K562 (cell line): ENCODE measurements around the gene CCL24. TPM values are rescaled to one million over a fixed set of nuclear protein-coding genes. Genes with fewer than 3 reads are reported as not detected.

Experiments
- ADNP ChIP-seq: fragments of 200-800 bp; sonication (Bioruptor generic); IDR thresholded peaks from 2 replicates; pipeline ENCODE4 v1.6.1; 2016; ENCODE audit warnings: missing genetic modification characterization, missing compliant biosample characterization
- BMI1 ChIP-seq: fragments of 150-350 bp; IDR thresholded peaks from 2 replicates; pipeline ENCODE4 v1.6.1; 2014; ENCODE audit warnings: low read length
- CXXC5 ChIP-seq: fragments of 250-450 bp; sonication (Bioruptor Pico); IDR thresholded peaks from 2 replicates; pipeline ENCODE4 v1.8.0; 2022; ENCODE audit warnings: inconsistent platforms, mild to moderate bottlenecking, moderate library complexity
- EWSR1 ChIP-seq: fragments of 450-650 bp; IDR thresholded peaks from 2 replicates; pipeline ENCODE4 v1.6.1; 2018; ENCODE audit warnings: borderline replicate concordance, mild to moderate bottlenecking, low read depth, moderate library complexity; ENCODE audit not compliant: partially characterized antibody
- POLR2AphosphoS2 ChIP-seq: IDR thresholded peaks from 2 replicates; pipeline ENCODE4 v1.6.1; 2012; ENCODE audit warnings: low read length, improper control_type of control experiment
- RBBP5 ChIP-seq: fragments of 200-600 bp; sonication (generic); IDR thresholded peaks from 2 replicates; pipeline ENCODE4 v1.6.1; 2012; ENCODE audit warnings: borderline replicate concordance, mild to moderate bottlenecking, low read length, control low read depth, inconsistent platforms; ENCODE audit not compliant: insufficient read depth, poor library complexity, severe bottlenecking
- RBM17 ChIP-seq: fragments of 200-400 bp; formaldehyde crosslinking; IDR thresholded peaks from 2 replicates; pipeline ENCODE4 v1.6.1; 2017; ENCODE audit warnings: low read depth, mild to moderate bottlenecking, low read length, borderline replicate concordance
- SRSF1 ChIP-seq: fragments of 200-400 bp; formaldehyde crosslinking; IDR thresholded peaks from 2 replicates; pipeline ENCODE4 v1.6.1; 2017; ENCODE audit warnings: mild to moderate bottlenecking, low read depth, low read length, moderate library complexity
- ZEB2 ChIP-seq: fragments of 450-650 bp; IDR thresholded peaks from 2 replicates; pipeline ENCODE4 v1.6.1; 2016
- ZNF696 ChIP-seq: fragments of 250-450 bp; sonication (Bioruptor Pico); conservative IDR thresholded peaks from 2 replicates; pipeline ENCODE4 v1.4.0; 2020; ENCODE audit warnings: mild to moderate bottlenecking, moderate library complexity
- polyA plus RNA-seq, 8 experiments: library from polyadenylated mRNA; depleted of rRNA in 4 of 8; stranded (reverse) in 5 of 8; unstranded in 3 of 8; fragments of >200 nt; fragmentation: Nextera tagmentation in 2 of 8; fragmentation: Illumina TruSeq in 1 of 8; extraction: Ambion mirVana in 2 of 8; extraction: Trizol in 1 of 8; gene quantifications; 2 replicates each; pipeline versions ENCODE4 v1.2.1 to v1.2.3, GENCODE V29; 2011 to 2014; ENCODE audit warnings: inconsistent platforms in 1 of 8, missing spikeins in 1 of 8
- total RNA-seq, 7 experiments: library from RNA; depleted of rRNA in 6 of 7; stranded (reverse); fragments of >200 nt in 6 of 7; fragmentation: Illumina TruSeq in 2 of 7; extraction: Trizol in 2 of 7; gene quantifications; 2 replicates each; pipeline versions ENCODE4 v1.2.1 to v1.2.3, GENCODE V29; 2011 to 2021; ENCODE audit warnings: low replicate concordance in 1 of 7
- TF ChIP-seq, protein P1 (sequence below): fragments of 250-450 bp; sonication (Bioruptor Pico); IDR thresholded peaks from 2 replicates; pipeline ENCODE4 v1.4.0; 2020; ENCODE audit warnings: mild to moderate bottlenecking, moderate library complexity
- TF ChIP-seq, protein P2 (sequence below), 2 experiments: fragments of 450-650 bp; conservative IDR thresholded peaks; 2 replicates each; pipeline ENCODE4 v1.6.1; 2017; ENCODE audit warnings: mild to moderate bottlenecking in 2 of 2, moderate library complexity in 2 of 2
- TF ChIP-seq, protein P3 (sequence below): fragments of 450-650 bp; formaldehyde crosslinking; conservative IDR thresholded peaks from 2 replicates; pipeline ENCODE4 v1.4.0; 2022; ENCODE audit warnings: mild to moderate bottlenecking, missing genetic modification characterization
- TF ChIP-seq, protein P4 (sequence below): fragments of 450-650 bp; formaldehyde crosslinking; IDR thresholded peaks from 2 replicates; pipeline ENCODE4 v1.4.0; 2022; ENCODE audit warnings: missing genetic modification characterization
- TF ChIP-seq, protein P5 (sequence below): IDR thresholded peaks from 2 replicates; pipeline ENCODE4 v1.6.1; 2012; ENCODE audit warnings: low read depth, low read length, improper control_type of control experiment, borderline replicate concordance
- TF ChIP-seq, protein P6 (sequence below): fragments of 450-650 bp; IDR thresholded peaks from one replicate; pipeline ENCODE4 v1.6.1; 2018; ENCODE audit warnings: mild to moderate bottlenecking, moderate library complexity; ENCODE audit not compliant: partially characterized antibody

CCL24 gene
- total and polyA plus RNA-seq, 9 of the 15 experiments (the other 6 are each of a cell fraction or from before 2014, with no cell fraction given), result 0.45 to 3.6 (median 0.95) TPM; not detected in 1

DNA sequence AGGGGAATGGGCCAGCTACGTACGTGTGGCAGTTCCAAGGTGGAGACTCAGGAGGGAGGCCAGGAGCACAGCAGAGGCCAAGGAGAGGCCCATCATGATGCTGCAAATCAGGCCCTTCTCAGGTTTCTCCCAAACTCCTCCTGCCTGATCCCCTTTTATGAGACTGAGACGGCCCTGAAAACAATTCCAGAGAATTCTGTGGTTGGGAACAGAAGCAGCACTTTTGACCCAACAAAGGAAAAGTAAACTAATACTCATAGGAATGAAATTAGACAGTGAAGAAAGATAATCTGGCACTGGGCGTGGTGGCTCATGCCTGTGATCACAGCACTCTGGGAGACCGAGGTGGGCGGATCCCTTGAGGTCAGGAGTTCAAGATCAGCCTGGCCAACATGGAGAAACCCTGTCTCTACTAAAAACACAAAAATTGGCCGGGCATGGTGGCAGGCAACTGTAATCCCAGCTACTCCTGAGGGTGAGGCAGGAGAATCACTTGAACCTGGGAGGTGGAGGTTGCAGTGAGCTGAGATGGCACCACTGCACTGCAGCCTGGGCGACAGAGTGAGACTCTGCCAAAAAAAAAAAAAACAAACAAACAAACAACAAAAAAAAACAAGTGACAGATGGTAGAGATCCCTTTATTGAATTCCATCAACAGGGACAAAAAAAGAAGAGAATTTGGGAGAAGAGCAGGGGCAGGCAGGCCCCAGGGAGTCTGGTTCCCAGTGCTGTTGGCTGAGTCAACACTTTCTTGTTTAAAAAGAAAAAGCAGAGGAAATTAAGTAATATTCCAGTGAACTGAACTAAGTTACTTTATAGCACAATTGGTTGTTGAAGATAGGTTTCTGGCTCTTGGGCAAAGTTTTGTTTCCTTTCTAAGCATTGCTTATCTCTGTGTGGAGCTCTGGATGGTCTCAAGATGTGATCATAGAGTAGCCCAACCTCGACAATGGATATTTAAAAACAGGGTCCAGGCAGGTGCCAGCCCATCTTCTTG, 41.2 kb downstream of the CCL24 start, which contains the start of gene CCL26 (continued):
- TF ChIP-seq, protein P1, sequence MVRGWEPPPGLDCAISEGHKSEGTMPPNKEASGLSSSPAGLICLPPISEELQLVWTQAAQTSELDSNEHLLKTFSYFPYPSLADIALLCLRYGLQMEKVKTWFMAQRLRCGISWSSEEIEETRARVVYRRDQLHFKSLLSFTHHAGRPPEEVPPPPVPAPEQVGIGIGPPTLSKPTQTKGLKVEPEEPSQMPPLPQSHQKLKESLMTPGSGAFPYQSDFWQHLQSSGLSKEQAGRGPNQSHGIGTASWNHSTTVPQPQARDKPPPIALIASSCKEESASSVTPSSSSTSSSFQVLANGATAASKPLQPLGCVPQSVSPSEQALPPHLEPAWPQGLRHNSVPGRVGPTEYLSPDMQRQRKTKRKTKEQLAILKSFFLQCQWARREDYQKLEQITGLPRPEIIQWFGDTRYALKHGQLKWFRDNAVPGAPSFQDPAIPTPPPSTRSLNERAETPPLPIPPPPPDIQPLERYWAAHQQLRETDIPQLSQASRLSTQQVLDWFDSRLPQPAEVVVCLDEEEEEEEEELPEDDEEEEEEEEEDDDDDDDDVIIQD (CRISPR knock-in tag), result no peak
- no peak for TF ChIP-seq BMI1
- peak; percentile 41; the same call in 1 of the 2 replicates for TF ChIP-seq ADNP
- no peak for TF ChIP-seq RBM17
- TF ChIP-seq, protein P2, sequence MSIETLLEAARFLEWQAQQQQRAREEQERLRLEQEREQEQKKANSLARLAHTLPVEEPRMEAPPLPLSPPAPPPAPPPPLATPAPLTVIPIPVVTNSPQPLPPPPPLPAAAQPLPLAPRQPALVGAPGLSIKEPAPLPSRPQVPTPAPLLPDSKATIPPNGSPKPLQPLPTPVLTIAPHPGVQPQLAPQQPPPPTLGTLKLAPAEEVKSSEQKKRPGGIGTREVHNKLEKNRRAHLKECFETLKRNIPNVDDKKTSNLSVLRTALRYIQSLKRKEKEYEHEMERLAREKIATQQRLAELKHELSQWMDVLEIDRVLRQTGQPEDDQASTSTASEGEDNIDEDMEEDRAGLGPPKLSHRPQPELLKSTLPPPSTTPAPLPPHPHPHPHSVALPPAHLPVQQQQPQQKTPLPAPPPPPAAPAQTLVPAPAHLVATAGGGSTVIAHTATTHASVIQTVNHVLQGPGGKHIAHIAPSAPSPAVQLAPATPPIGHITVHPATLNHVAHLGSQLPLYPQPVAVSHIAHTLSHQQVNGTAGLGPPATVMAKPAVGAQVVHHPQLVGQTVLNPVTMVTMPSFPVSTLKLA (conservative IDR thresholded peaks at IDR 0.05), result 0 out of 4 replicates have a peak, but pooled peaks of 1 of the 2 experiments have one; percentile 21
- TF ChIP-seq, protein P3, sequence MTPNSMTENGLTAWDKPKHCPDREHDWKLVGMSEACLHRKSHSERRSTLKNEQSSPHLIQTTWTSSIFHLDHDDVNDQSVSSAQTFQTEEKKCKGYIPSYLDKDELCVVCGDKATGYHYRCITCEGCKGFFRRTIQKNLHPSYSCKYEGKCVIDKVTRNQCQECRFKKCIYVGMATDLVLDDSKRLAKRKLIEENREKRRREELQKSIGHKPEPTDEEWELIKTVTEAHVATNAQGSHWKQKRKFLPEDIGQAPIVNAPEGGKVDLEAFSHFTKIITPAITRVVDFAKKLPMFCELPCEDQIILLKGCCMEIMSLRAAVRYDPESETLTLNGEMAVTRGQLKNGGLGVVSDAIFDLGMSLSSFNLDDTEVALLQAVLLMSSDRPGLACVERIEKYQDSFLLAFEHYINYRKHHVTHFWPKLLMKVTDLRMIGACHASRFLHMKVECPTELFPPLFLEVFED (CRISPR knock-in tag), result no peak
- TF ChIP-seq POLR2AphosphoS2, result no peak
- TF ChIP-seq ZNF696, result no peak
- TF ChIP-seq CXXC5 (CRISPR knock-in tag), result peak; percentile 47
- TF ChIP-seq ZEB2, result no peak; the same call in 1 of the 2 replicates
- TF ChIP-seq, protein P4, sequence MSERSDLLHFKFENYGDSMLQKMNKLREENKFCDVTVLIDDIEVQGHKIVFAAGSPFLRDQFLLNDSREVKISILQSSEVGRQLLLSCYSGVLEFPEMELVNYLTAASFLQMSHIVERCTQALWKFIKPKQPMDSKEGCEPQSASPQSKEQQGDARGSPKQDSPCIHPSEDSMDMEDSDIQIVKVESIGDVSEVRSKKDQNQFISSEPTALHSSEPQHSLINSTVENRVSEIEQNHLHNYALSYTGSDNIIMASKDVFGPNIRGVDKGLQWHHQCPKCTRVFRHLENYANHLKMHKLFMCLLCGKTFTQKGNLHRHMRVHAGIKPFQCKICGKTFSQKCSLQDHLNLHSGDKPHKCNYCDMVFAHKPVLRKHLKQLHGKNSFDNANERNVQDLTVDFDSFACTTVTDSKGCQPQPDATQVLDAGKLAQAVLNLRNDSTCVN, result no peak
- no peak for TF ChIP-seq EWSR1
- TF ChIP-seq, protein P5, sequence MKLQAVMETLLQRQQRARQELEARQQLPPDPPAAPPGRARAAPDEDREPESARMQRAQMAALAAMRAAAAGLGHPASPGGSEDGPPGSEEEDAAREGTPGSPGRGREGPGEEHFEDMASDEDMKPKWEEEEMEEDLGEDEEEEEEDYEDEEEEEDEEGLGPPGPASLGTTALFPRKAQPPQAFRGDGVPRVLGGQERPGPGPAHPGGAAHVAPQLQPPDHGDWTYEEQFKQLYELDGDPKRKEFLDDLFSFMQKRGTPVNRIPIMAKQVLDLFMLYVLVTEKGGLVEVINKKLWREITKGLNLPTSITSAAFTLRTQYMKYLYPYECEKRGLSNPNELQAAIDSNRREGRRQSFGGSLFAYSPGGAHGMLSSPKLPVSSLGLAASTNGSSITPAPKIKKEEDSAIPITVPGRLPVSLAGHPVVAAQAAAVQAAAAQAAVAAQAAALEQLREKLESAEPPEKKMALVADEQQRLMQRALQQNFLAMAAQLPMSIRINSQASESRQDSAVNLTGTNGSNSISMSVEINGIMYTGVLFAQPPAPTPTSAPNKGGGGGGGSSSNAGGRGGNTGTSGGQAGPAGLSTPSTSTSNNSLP, result no peak
- no peak for TF ChIP-seq SRSF1
- TF ChIP-seq, protein P6, sequence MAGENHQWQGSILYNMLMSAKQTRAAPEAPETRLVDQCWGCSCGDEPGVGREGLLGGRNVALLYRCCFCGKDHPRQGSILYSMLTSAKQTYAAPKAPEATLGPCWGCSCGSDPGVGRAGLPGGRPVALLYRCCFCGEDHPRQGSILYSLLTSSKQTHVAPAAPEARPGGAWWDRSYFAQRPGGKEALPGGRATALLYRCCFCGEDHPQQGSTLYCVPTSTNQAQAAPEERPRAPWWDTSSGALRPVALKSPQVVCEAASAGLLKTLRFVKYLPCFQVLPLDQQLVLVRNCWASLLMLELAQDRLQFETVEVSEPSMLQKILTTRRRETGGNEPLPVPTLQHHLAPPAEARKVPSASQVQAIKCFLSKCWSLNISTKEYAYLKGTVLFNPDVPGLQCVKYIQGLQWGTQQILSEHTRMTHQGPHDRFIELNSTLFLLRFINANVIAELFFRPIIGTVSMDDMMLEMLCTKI, result no peak
- TF ChIP-seq RBBP5, result no peak
